GM12872 (cell line): ENCODE data around the gene SGCE.

Experiments used
- TF ChIP-seq, protein P1 (sequence below): IDR thresholded peaks from 3 replicates; pipeline ENCODE4 v1.5.1; 2011; ENCODE audit warnings: low read depth, mild to moderate bottlenecking, low read length, moderate library complexity; ENCODE audit not compliant: insufficient read depth

SGCE gene

GRCh38 chr7:94578614-94579013 lies 77.3 kb downstream of the SGCE start:
- TF ChIP-seq, protein P1, sequence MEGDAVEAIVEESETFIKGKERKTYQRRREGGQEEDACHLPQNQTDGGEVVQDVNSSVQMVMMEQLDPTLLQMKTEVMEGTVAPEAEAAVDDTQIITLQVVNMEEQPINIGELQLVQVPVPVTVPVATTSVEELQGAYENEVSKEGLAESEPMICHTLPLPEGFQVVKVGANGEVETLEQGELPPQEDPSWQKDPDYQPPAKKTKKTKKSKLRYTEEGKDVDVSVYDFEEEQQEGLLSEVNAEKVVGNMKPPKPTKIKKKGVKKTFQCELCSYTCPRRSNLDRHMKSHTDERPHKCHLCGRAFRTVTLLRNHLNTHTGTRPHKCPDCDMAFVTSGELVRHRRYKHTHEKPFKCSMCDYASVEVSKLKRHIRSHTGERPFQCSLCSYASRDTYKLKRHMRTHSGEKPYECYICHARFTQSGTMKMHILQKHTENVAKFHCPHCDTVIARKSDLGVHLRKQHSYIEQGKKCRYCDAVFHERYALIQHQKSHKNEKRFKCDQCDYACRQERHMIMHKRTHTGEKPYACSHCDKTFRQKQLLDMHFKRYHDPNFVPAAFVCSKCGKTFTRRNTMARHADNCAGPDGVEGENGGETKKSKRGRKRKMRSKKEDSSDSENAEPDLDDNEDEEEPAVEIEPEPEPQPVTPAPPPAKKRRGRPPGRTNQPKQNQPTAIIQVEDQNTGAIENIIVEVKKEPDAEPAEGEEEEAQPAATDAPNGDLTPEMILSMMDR, result no peak

DNA sequence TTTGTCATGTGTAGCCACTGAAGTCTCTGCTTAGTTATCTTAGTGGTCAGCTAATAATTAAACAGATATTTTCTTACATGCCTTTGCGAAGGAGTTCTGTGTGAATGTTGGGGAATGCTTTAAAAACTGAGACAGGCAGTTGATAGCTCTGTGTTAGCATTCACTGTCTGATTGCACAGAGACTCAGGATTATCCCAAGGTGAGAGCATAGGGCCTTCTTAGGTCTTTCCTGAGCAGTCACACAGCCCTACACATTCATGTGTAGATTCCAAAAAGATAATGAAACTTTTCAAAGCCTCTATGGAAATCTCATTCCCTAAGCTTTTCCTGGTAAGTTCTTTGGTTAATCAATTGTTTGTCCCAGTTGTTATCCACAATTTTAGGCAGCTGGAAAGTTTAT lies 78.6 kb downstream of the SGCE start:
- TF ChIP-seq, protein P1, result no peak

- TF ChIP-seq, protein P1, result no peak
These were observed 79.6 kb downstream of the SGCE start for GRCh38 chr7:94576316-94576715.

DNA sequence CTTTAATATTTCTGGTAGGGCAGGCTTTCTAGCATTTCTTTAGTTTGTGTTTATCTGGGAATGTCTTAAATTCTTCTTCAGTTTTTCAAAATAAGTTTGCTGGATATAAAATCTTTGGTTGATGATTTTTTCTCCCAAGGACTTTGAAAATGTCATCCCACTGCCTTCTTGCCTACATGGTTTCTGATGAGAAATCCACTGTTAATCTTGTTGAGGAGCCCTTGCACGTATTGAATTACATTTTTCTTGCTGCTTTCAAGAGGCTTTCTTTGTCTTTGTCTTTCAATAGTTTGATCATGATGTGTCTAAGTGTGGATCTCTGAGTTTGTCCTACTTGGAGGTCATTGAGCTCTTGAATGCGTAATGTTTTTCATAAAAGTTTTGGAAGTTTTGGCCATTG lies 80.3 kb downstream of the SGCE start:
- TF ChIP-seq, protein P1, result no peak

GRCh38 chr7:94571816-94572215 lies 84.1 kb downstream of the SGCE start:
- TF ChIP-seq, protein P1, result no peak

- TF ChIP-seq, protein P1, result no peak
These were observed 88.5 kb downstream of the SGCE start for GRCh38 chr7:94567396-94567795.

- TF ChIP-seq, protein P1, result no peak
These were observed 90.6 kb downstream of the SGCE start for GRCh38 chr7:94565247-94565894.
